HUES48 (cell line): ENCODE measurements around the gene PHACTR1.

Experiments
- H3K27ac ChIP-seq: one replicate; pipeline ENCODE4 v1.7.0; 2013; ENCODE audit warnings: low read depth, low read length, inconsistent platforms
- H3K27me3 ChIP-seq: 2 replicates; pipeline ENCODE4 v1.6.1; 2013; ENCODE audit warnings: mild to moderate bottlenecking, low read length; ENCODE audit not compliant: control insufficient read depth, insufficient read depth
- H3K36me3 ChIP-seq: 2 replicates; pipeline ENCODE4 v1.6.1; 2013; ENCODE audit warnings: low read length; ENCODE audit not compliant: control insufficient read depth, insufficient read depth
- H3K4me1 ChIP-seq: 2 replicates; pipeline ENCODE4 v1.6.1; 2013; ENCODE audit warnings: mild to moderate bottlenecking, low read length; ENCODE audit not compliant: control insufficient read depth, insufficient read depth
- H3K4me3 ChIP-seq: 2 replicates; pipeline ENCODE4 v1.5.1; 2013; ENCODE audit warnings: mild to moderate bottlenecking, low read depth, low read length
- H3K9ac ChIP-seq: 2 replicates; pipeline ENCODE4 v1.6.1; 2013; ENCODE audit warnings: mild to moderate bottlenecking, low read depth, low read length, moderate library complexity
- H3K9me3 ChIP-seq: 2 replicates; pipeline ENCODE4 v1.6.1; 2013; ENCODE audit warnings: low read length; ENCODE audit not compliant: control insufficient read depth, insufficient read depth

PHACTR1 gene

GRCh38 chr6:12963567-12963966 lies 247.0 kb downstream of the PHACTR1 start:
- Histone ChIP-seq H3K27ac (no peak overlapping the region), H3K9me3 (no peaks in the 10 kb centered on the region), H3K36me3 (no peaks in the 10 kb centered on the region), H3K9ac (no peak overlapping the region), H3K4me1 (peaks cover 4% of the 10 kb centered on the region), H3K4me3 (no peak overlapping the region), H3K27me3 (peaks cover 32% of the 10 kb centered on the region)

GRCh38 chr6:12967686-12968085 lies 251.1 kb downstream of the PHACTR1 start:
- Histone ChIP-seq H3K9me3 (no peaks in the 10 kb centered on the region), H3K27me3 (no peaks in the 10 kb centered on the region), H3K36me3 (no peaks in the 10 kb centered on the region), H3K4me3 (no peak overlapping the region), H3K27ac (no peak overlapping the region), H3K4me1 (peaks cover 3% of the 10 kb centered on the region; the same call in 1 of the 2 replicates), H3K9ac (no peak overlapping the region)

- Histone ChIP-seq H3K4me1 (no peaks in the 10 kb centered on the region), H3K9ac (no peak overlapping the region), H3K27ac (no peak overlapping the region), H3K9me3 (no peaks in the 10 kb centered on the region), H3K4me3 (no peak overlapping the region), H3K36me3 (no peaks in the 10 kb centered on the region), H3K27me3 (no peaks in the 10 kb centered on the region)
Measured at GRCh38 chr6:12968290-12968689, 251.7 kb downstream of the PHACTR1 start.

- Histone ChIP-seq H3K4me3 (no peak overlapping the region), H3K9me3 (no peaks in the 10 kb centered on the region), H3K27ac (no peak overlapping the region), H3K27me3 (no peaks in the 10 kb centered on the region), H3K36me3 (no peaks in the 10 kb centered on the region), H3K4me1 (no peaks in the 10 kb centered on the region), H3K9ac (no peak overlapping the region)
Measured at GRCh38 chr6:12968839-12969558, 252.4 kb downstream of the PHACTR1 start.

- Histone ChIP-seq H3K36me3 (no peaks in the 10 kb centered on the region), H3K4me1 (no peaks in the 10 kb centered on the region), H3K27me3 (no peaks in the 10 kb centered on the region), H3K27ac (no peak overlapping the region), H3K9ac (no peak overlapping the region), H3K9me3 (no peaks in the 10 kb centered on the region), H3K4me3 (no peak overlapping the region)
Measured at GRCh38 chr6:12969966-12970365, 253.4 kb downstream of the PHACTR1 start.

- Histone ChIP-seq H3K9ac (no peak overlapping the region), H3K4me1 (no peaks in the 10 kb centered on the region), H3K4me3 (no peak overlapping the region), H3K9me3 (no peaks in the 10 kb centered on the region), H3K27me3 (no peaks in the 10 kb centered on the region), H3K27ac (no peak overlapping the region), H3K36me3 (no peaks in the 10 kb centered on the region)
Measured at GRCh38 chr6:12973386-12973785, 256.8 kb downstream of the PHACTR1 start.

GRCh38 chr6:12974551-12974950 lies 258.0 kb downstream of the PHACTR1 start:
- H3K9me3 ChIP-seq: no peaks in the 10 kb centered on the region
- H3K4me1 ChIP-seq: no peaks in the 10 kb centered on the region
- H3K9ac ChIP-seq: no peak overlapping the region
- H3K4me3 ChIP-seq: no peak overlapping the region
- H3K36me3 ChIP-seq: no peaks in the 10 kb centered on the region
- no peaks in the 10 kb centered on the region for H3K27me3 ChIP-seq
- H3K27ac ChIP-seq: no peak overlapping the region

- no peaks in the 10 kb centered on the region for H3K27me3 ChIP-seq
- no peak overlapping the region for H3K9ac ChIP-seq
- H3K4me3 ChIP-seq: no peak overlapping the region
- no peaks in the 10 kb centered on the region for H3K9me3 ChIP-seq
- no peaks in the 10 kb centered on the region for H3K36me3 ChIP-seq
- H3K27ac ChIP-seq: no peak overlapping the region
- H3K4me1 ChIP-seq: no peaks in the 10 kb centered on the region
Measured at GRCh38 chr6:12976366-12976765, 259.8 kb downstream of the PHACTR1 start.

GRCh38 chr6:12977206-12977605 lies 260.6 kb downstream of the PHACTR1 start:
- H3K27me3 ChIP-seq: no peaks in the 10 kb centered on the region
- no peaks in the 10 kb centered on the region for H3K4me1 ChIP-seq
- H3K36me3 ChIP-seq: no peaks in the 10 kb centered on the region
- H3K9me3 ChIP-seq: no peaks in the 10 kb centered on the region
- no peak overlapping the region for H3K27ac ChIP-seq
- H3K9ac ChIP-seq: no peak overlapping the region
- no peak overlapping the region for H3K4me3 ChIP-seq

- Histone ChIP-seq H3K4me3 (no peak overlapping the region), H3K4me1 (no peaks in the 10 kb centered on the region), H3K9me3 (no peaks in the 10 kb centered on the region), H3K27ac (no peak overlapping the region), H3K36me3 (no peaks in the 10 kb centered on the region), H3K9ac (no peak overlapping the region), H3K27me3 (no peaks in the 10 kb centered on the region)
Measured at GRCh38 chr6:12977806-12978205, 261.2 kb downstream of the PHACTR1 start.

GRCh38 chr6:12980741-12981140 lies 264.2 kb downstream of the PHACTR1 start:
- Histone ChIP-seq H3K27me3 (no peaks in the 10 kb centered on the region), H3K36me3 (no peaks in the 10 kb centered on the region), H3K9me3 (no peaks in the 10 kb centered on the region), H3K9ac (no peak overlapping the region), H3K4me3 (no peak overlapping the region), H3K4me1 (no peaks in the 10 kb centered on the region), H3K27ac (no peak overlapping the region)
